ENCODE results near the gene GSE1.

GRCh38 chr16:85646976-85647375 is 33.9 kb downstream of the GSE1 start:
- TF ChIP-seq, protein P1, sequence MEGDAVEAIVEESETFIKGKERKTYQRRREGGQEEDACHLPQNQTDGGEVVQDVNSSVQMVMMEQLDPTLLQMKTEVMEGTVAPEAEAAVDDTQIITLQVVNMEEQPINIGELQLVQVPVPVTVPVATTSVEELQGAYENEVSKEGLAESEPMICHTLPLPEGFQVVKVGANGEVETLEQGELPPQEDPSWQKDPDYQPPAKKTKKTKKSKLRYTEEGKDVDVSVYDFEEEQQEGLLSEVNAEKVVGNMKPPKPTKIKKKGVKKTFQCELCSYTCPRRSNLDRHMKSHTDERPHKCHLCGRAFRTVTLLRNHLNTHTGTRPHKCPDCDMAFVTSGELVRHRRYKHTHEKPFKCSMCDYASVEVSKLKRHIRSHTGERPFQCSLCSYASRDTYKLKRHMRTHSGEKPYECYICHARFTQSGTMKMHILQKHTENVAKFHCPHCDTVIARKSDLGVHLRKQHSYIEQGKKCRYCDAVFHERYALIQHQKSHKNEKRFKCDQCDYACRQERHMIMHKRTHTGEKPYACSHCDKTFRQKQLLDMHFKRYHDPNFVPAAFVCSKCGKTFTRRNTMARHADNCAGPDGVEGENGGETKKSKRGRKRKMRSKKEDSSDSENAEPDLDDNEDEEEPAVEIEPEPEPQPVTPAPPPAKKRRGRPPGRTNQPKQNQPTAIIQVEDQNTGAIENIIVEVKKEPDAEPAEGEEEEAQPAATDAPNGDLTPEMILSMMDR (IDR thresholded peaks at IDR 0.05) = no peak
- no peak for TF ChIP-seq ZFX (IDR thresholded peaks at IDR 0.05; ENCODE audit: borderline replicate concordance)
